ENCODE results near the gene GRB10. TPM values are rescaled to one million over a fixed set of nuclear protein-coding genes. Genes with fewer than 3 reads are reported as not detected.
A peak's percentile ranks its signal among the peaks of the same experiment; 100 is the strongest.

GRB10 gene
- total RNA-seq, 2 experiments from 2014 or later: 6.3 to 6.6 TPM

DNA sequence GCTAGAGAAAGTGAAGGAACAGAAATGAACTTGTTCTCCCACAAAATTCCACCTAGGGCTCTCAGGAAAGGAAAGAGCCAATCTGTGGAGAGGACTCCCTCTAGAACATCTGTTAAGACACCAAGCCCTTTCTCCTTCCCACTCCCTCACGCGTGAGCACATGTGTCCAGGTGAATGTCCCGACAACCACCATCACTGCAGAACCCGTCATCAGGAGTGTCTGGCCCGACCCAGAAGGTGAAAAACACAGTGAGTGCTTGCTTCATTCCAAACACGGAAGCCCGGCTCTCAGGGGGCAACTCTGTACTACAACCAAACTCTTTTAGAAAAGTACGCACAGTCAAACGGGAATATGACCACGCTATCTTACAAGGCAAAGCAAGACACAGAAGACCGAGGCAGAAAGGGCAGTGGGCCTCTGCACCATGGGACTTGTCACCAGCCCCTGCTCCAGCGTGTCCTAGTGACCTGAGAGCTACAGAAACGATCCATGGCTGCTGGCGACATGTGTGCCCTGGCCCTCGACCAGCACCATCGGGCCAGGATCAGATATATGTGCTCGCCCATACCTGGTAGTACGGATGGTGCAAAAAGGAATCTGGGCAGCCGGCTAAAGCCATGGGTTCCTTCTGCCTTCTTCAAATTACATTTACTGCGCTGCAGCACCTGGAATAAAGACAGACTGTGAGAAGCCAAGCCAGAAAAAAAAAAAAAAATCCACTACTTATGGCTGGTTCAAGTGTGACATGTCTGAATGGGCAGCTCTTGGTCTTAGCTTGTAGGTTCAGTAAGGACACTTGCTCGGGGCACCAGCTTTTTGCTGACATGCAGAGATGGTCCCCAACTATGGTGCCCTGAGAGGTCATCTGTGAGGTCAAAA is 50.8 kb downstream of the GRB10 start:
- CTCF ChIA-PET: interaction anchor here (0.9 kb wide), 1 partner anchor 409 kb away, joined by 5 read pairs; no protein-coding TSS in a partner anchor
- H3K4me1 Mint-ChIP-seq (ENCODE audit: low read depth): peaks cover 11% of the 10 kb centered on the region
- ATAC-seq: no peak
- no peaks in the 10 kb centered on the region for H3K27me3 Mint-ChIP-seq (ENCODE audit: low read depth)
- no peak overlapping the region for H3K4me3 Mint-ChIP-seq
- no peak overlapping the region for H3K27ac Mint-ChIP-seq
- no peaks in the 10 kb centered on the region for H3K9me3 Mint-ChIP-seq (ENCODE audit: insufficient read depth)
- no peak for DNase-seq
- H3K36me3 Mint-ChIP-seq (ENCODE audit: low read depth): no peaks in the 10 kb centered on the region
- POLR2A ChIA-PET: no interaction called here

DNA sequence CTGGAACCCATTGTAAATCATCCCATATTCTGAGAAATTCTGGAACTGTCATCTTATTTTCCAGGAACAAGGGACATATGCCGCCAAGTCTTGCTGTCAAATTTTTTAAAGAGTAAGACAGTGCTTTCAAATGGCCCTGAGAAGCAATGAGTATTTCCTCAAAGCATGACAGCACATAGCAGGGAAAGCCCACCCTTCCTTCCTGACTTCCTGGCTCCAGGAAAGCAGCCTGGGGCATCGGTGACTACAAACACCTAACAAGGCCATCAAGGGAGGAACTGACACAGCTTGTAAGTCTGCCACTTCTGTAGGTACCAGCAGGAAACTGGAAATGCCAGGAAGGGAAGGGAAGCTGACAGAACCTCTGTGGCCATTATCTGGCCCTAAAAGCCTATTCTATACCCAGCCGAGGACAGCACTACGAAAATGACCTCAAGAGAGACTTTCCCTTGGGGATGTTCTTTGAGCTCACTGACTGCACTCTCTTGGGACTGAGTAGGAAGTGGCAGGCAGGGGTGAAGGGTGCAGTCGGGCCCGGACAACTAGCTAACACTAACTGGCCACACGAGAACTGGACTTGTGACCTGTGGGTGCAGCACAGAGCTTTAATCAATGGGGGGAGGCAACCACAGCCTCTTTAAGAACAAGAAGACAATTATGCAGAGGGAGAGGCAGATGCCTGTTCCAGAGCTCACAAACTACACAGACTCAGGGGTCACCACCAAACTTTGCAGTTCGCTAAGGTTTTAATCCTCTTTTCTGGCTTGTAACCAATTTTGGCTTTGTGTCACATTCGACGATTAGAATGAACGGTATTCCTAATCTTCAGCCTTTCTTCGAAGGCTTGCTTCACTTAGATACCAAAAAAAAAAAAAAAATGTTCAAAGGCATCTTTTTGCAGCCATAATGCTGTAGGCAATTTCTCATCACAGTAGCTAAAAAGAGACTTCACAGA is 52.0 kb downstream of the GRB10 start:
- H3K4me3 Mint-ChIP-seq: no peak overlapping the region
- no peak overlapping the region for H3K27ac Mint-ChIP-seq
- no peaks in the 10 kb centered on the region for H3K9me3 Mint-ChIP-seq (ENCODE audit: insufficient read depth)
- ChIA-PET CTCF (no interaction called here), POLR2A (no interaction called here)
- H3K4me1 Mint-ChIP-seq (ENCODE audit: low read depth): peaks cover 12% of the 10 kb centered on the region
- ATAC-seq (no peak), DNase-seq (no peak)
- no peaks in the 10 kb centered on the region for H3K27me3 Mint-ChIP-seq (ENCODE audit: low read depth)
- no peaks in the 10 kb centered on the region for H3K36me3 Mint-ChIP-seq (ENCODE audit: low read depth)

DNA sequence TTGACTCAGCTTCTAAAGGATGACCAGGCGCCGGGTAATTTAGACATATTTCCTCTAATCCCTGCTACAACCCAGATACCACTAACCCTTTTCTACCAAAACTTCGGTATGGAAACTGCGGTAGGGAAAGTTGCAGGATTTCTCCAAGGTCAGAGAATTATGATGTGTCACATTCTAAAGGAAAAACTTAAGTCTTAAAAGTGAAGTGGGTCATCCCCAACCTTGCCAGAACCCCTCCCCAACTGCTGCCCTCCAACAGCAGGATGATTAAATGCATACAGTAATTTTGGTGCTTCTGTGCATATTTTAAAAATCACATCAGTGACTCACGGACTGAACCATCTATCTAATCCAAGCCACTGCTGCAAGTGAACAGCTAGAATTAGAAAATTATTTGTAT is 52.7 kb downstream of the GRB10 start:
- POLR2A ChIA-PET: no interaction called here
- ATAC-seq: no peak
- Mint-ChIP-seq H3K27me3 (ENCODE audit: low read depth) (no peaks in the 10 kb centered on the region), H3K36me3 (ENCODE audit: low read depth) (no peaks in the 10 kb centered on the region), H3K4me3 (no peak overlapping the region), H3K4me1 (ENCODE audit: low read depth) (peaks cover 10% of the 10 kb centered on the region), H3K27ac (no peak overlapping the region), H3K9me3 (ENCODE audit: insufficient read depth) (no peaks in the 10 kb centered on the region)
- CTCF ChIA-PET: no interaction called here
- no peak for DNase-seq

DNA sequence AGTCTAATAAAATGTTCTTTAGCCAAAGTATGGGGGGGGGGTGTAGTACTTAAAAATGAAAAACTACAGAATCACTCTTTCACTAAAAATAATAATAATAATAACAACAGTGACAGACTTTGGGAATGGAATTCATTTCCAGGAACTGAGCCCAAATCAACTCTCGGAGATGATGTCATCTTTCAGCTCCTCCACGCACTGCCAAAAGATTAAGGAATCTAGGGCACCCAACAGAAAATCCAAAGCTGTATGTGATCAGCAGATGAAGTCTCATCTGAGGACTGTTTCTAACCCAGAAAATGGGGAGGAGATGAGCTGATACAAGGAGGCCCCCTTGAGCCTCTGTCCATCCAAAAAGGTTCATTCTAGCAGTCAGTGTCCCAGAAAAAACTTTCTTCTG is 54.5 kb downstream of the GRB10 start:
- no peak overlapping the region for H3K27ac Mint-ChIP-seq
- ATAC-seq (no peak), DNase-seq (no peak)
- H3K27me3 Mint-ChIP-seq (ENCODE audit: low read depth): no peaks in the 10 kb centered on the region
- H3K36me3 Mint-ChIP-seq (ENCODE audit: low read depth): no peaks in the 10 kb centered on the region
- peaks cover 20% of the 10 kb centered on the region for H3K4me1 Mint-ChIP-seq (ENCODE audit: low read depth)
- H3K9me3 Mint-ChIP-seq (ENCODE audit: insufficient read depth): no peaks in the 10 kb centered on the region
- CTCF ChIA-PET: interaction anchor here (0.6 kb wide), 1 partner anchor 418 kb away, joined by 3 read pairs; no protein-coding TSS in a partner anchor
- POLR2A ChIA-PET: no interaction called here
- no peak overlapping the region for H3K4me3 Mint-ChIP-seq

DNA sequence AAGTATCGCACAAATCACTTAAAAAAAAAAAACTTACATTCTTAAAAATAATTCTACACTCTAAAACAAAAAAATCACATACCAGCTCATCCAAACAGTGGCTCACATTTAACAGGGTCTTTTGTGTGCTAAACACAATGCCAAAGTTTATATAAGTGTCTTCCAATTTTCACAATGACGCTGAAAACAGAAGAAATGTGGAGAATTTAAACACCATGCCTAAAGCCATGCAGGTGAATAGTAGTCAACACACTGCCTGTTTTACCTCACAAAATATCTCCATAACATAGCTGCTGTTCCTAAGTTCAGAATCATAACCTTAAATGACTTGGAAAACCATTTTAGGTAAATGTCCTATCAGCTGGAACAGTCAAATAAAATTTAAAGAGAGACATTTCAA is 55.0 kb downstream of the GRB10 start:
- no peak overlapping the region for H3K4me3 Mint-ChIP-seq
- ATAC-seq: no peak

DNA sequence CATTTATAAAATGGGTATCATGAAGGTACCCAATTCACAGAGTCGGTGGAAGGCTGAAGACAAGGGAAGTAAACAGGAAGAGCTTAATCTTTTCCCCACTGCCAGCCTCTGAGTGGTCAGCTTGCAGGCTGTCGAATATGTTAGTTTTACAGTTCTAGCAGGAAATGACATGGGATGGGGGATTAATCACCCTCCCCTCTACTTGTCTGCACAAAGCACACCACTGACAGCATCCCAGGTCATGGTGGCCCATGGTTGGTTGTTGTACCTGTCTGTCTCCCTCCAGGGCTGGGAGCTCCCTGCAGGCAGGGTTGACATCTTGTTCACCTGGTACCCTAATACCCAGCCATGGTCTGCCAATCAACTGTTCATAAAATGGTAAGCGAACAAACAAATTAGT is 55.6 kb downstream of the GRB10 start:
- Mint-ChIP-seq H3K27ac (no peak overlapping the region), H3K27me3 (ENCODE audit: low read depth) (no peaks in the 10 kb centered on the region), H3K4me1 (ENCODE audit: low read depth) (peaks cover 20% of the 10 kb centered on the region), H3K4me3 (no peak overlapping the region), H3K9me3 (ENCODE audit: insufficient read depth) (no peaks in the 10 kb centered on the region), H3K36me3 (ENCODE audit: low read depth) (no peaks in the 10 kb centered on the region)
- ATAC-seq (no peak), DNase-seq (no peak)
- ChIA-PET CTCF (no interaction called here), POLR2A (no interaction called here)

More for the DNA sequence above, 55.0 kb downstream of the GRB10 start:
- no peak for DNase-seq
- H3K4me1 Mint-ChIP-seq (ENCODE audit: low read depth): peaks cover 20% of the 10 kb centered on the region
- ChIA-PET CTCF (interaction anchor here (0.6 kb wide), 1 partner anchor 418 kb away, joined by 3 read pairs; no protein-coding TSS in a partner anchor), POLR2A (no interaction called here)
- H3K9me3 Mint-ChIP-seq (ENCODE audit: insufficient read depth): no peaks in the 10 kb centered on the region
- H3K27me3 Mint-ChIP-seq (ENCODE audit: low read depth): no peaks in the 10 kb centered on the region
- H3K27ac Mint-ChIP-seq: no peak overlapping the region
- no peaks in the 10 kb centered on the region for H3K36me3 Mint-ChIP-seq (ENCODE audit: low read depth)

DNA sequence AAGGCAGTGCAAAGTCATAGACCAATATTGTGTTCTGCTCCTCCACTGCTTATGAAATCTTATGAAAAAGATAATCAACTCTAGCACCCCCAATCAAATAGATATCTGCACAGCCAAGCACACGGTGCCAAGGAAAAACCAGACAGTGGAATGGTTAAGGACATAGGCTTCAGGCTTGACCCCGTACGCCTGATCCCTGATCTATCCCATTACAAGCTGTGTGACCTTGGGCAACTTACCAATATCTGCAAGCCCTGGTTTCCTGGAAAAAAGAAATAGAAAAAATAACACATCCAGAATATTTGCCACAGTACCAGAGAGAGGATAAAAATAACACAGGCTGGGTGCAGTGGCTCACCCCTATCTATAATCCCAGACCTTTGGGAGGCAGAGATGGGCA is 56.9 kb downstream of the GRB10 start:
- Mint-ChIP-seq H3K4me3 (no peak overlapping the region), H3K36me3 (ENCODE audit: low read depth) (no peaks in the 10 kb centered on the region), H3K4me1 (ENCODE audit: low read depth) (peaks cover 20% of the 10 kb centered on the region), H3K27me3 (ENCODE audit: low read depth) (no peaks in the 10 kb centered on the region), H3K9me3 (ENCODE audit: insufficient read depth) (no peaks in the 10 kb centered on the region), H3K27ac (no peak overlapping the region)
- ATAC-seq: no peak
- ChIA-PET POLR2A (no interaction called here), CTCF (no interaction called here)
- DNase-seq: no peak

DNA sequence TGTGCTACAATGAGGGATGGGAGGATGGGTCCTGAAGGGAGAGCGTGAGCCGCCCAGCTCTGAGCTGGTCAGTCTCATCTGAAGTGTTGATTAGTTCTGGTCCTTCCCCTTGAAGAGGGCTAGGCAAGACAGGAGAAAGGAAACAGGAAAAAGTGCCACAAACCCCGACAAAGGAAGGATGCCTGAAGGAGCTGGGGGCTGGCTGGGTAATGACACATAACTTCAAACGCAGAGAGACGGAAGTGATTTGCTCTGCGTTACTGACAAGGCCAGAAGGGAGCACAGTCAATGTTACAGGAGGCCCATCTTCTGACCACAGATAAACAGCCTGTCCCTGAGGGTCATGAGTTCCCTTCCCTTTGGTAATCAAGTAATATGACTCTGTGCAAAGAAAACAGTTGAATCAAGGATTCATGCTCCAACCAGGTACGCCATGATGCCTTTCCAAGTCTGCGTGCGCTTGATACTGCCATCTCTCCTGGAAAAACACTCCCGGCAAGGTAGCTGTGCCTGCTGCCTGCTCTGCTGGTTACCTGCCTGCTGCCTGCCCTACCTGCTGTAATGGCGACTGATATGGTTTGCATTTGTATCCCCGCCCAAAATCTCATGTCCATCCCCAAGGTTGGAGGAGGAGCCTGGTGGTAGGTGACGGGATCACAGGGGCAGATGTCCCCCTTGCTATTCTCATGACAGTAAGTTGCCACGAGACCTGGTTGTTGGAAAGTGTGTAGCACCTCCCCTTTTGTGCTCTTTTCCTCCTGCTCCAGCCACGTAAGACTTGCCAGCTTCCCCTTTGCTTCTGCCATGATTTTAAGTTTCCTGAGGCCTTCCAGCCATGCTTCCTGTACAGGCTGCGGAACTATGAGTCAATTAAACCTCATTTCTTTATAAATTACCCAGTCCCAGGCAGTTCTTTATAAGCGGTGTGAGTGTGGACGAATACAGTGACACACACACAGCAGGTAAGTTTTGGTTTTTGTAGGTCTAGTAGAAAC is 57.9 kb downstream of the GRB10 start:
- Mint-ChIP-seq H3K27ac (peak overlapping the region; percentile 43), H3K4me3 (no peak overlapping the region), H3K36me3 (ENCODE audit: low read depth) (no peaks in the 10 kb centered on the region), H3K27me3 (ENCODE audit: low read depth) (no peaks in the 10 kb centered on the region), H3K4me1 (ENCODE audit: low read depth) (peaks cover 20% of the 10 kb centered on the region), H3K9me3 (ENCODE audit: insufficient read depth) (no peaks in the 10 kb centered on the region)
- POLR2A ChIA-PET: no interaction called here
- CTCF ChIA-PET: interaction anchor here (1.1 kb wide), 2 partner anchors 46 to 416 kb away, joined by 4 read pairs; no protein-coding TSS in a partner anchor
- DNase-seq: peak; percentile 42
- peak; percentile 72 for ATAC-seq

DNA sequence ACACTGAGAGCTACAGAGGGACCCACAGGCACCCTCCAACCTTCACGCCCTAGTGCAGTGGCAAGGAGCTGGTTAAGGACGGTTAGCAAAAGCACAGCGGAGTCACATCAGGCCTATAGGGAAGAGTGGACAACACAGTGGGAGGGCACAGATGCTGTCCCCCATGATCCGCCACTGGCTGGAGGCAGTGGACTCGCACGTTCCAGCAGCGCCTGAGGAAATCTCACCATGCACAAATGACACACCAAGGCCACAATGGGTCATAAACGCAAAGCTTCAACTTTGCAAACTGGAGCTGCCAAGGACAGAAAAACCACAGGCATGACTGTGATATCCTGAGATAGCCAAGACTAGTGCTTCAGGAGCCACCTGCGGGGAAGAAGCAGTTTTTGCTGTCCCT is 58.8 kb downstream of the GRB10 start:
- H3K4me3 Mint-ChIP-seq: no peak overlapping the region
- H3K36me3 Mint-ChIP-seq (ENCODE audit: low read depth): no peaks in the 10 kb centered on the region
- ChIA-PET CTCF (interaction anchor here (0.7 to 1.1 kb wide), 3 partner anchors 45 to 611 kb away, joined by 3 to 4 read pairs (median 4); no protein-coding TSS in a partner anchor), POLR2A (no interaction called here)
- ATAC-seq (no peak), DNase-seq (no peak)
- peaks cover 20% of the 10 kb centered on the region for H3K4me1 Mint-ChIP-seq (ENCODE audit: low read depth)
- H3K9me3 Mint-ChIP-seq (ENCODE audit: insufficient read depth): no peaks in the 10 kb centered on the region
- no peaks in the 10 kb centered on the region for H3K27me3 Mint-ChIP-seq (ENCODE audit: low read depth)
- H3K27ac Mint-ChIP-seq: no peak overlapping the region

DNA sequence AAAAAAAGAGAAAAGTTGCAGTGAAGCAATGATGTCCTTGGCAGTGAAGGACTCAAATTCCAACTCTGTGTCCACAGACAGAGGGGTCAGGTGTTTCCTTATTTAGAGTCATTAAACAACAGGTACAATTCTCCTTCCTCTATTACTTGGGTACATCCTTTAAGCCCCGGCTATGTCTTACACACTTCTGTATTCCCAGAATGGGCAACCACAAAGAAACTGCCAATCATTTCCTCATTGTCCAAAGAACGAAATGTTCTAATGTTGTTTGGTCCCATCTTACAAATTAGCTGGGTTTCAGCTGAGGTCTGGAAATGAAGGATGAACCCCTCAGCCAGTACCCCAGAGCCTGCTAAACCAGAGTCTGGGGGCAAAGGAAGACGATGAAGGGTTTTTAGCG is 59.5 kb downstream of the GRB10 start:
- CTCF ChIA-PET: interaction anchor here (0.7 to 1.2 kb wide), 2 partner anchors 418 to 610 kb away, joined by 3 read pairs; no protein-coding TSS in a partner anchor
- DNase-seq (no peak), ATAC-seq (no peak)
- Mint-ChIP-seq H3K36me3 (ENCODE audit: low read depth) (no peaks in the 10 kb centered on the region), H3K27ac (no peak overlapping the region), H3K9me3 (ENCODE audit: insufficient read depth) (no peaks in the 10 kb centered on the region), H3K27me3 (ENCODE audit: low read depth) (no peaks in the 10 kb centered on the region), H3K4me3 (no peak overlapping the region), H3K4me1 (ENCODE audit: low read depth) (peaks cover 20% of the 10 kb centered on the region)
- POLR2A ChIA-PET: no interaction called here

DNA sequence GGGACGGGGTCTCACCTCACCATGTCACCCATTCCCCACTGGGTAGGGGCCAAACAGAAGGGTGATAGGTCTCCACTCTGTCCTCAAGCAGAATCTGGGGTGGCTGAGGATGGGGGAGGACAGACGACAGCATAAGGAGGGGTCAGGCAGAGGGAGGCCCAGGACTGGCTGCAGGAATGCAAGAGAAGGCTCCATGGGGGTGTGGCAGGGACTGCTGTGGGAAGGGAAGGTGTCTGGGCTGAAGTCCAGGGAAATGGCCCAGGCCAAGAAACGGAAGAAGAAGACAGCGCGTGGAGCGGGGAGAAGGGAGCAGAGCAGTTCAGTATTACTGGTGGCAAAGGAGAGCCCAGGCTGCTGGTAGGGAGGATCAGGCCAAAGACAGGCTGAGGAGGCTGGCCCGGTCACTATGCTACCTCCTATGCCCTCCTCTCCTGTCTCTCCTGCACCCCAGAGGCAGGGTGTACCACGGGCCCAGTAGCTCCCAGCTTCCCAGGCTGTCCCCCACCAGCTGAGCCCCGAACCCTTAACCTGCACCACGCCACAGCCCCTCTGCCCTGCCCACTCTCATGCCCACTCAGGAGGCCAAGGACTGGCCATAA is 60.9 kb downstream of the GRB10 start:
- no peak overlapping the region for H3K4me3 Mint-ChIP-seq
- no peaks in the 10 kb centered on the region for H3K27me3 Mint-ChIP-seq (ENCODE audit: low read depth)
- no peak for ATAC-seq
- H3K27ac Mint-ChIP-seq: no peak overlapping the region
- H3K9me3 Mint-ChIP-seq (ENCODE audit: insufficient read depth): no peaks in the 10 kb centered on the region
- no peaks in the 10 kb centered on the region for H3K36me3 Mint-ChIP-seq (ENCODE audit: low read depth)
- ChIA-PET POLR2A (no interaction called here), CTCF (no interaction called here)
- DNase-seq: no peak
- peaks cover 18% of the 10 kb centered on the region for H3K4me1 Mint-ChIP-seq (ENCODE audit: low read depth)
